Ascending aorta (tissue), 2 donors: ENCODE measurements around the gene CTIF. TPM values are rescaled to one million over a fixed set of nuclear protein-coding genes. Genes with fewer than 3 reads are reported as not detected.

Experiments used
- DNase-seq, 2 donors: peaks; one replicate each; pipeline ENCODE4 v3.0.0-alpha.2; 2019; ENCODE audit warnings: low spot score in 2 of 2
- H3K27ac ChIP-seq, 2 donors: fragments of 200-600 bp; sonication (generic); one replicate each; pipeline ENCODE4 v1.5.1; 2016 to 2017; ENCODE audit warnings: mild to moderate bottlenecking in 1 of 2
- H3K27me3 ChIP-seq: fragments of 200-600 bp; sonication (generic); one replicate; pipeline ENCODE4 v1.5.1; 2017
- H3K36me3 ChIP-seq, 2 donors: fragments of 200-600 bp; sonication (generic); one replicate each; pipeline ENCODE4 v1.5.1; 2016
- H3K4me1 ChIP-seq, 2 donors: fragments of 200-600 bp; sonication (generic); one replicate each; pipeline ENCODE4 v1.5.1; 2016 to 2017; ENCODE audit warnings: mild to moderate bottlenecking in 1 of 2
- H3K4me3 ChIP-seq, 2 donors: fragments of 200-600 bp; sonication (generic); one replicate each; pipeline ENCODE4 v1.5.1; 2016 to 2017; ENCODE audit warnings: mild to moderate bottlenecking in 1 of 2
- H3K9me3 ChIP-seq, 2 donors: fragments of 200-600 bp; sonication (generic); one replicate each; pipeline ENCODE4 v1.5.1; 2016
- CTCF ChIP-seq, 3 experiments: fragments of 200-600 bp in 2 of 3; fragments of 450-650 bp in 1 of 3; sonication (generic) in 2 of 3; IDR thresholded peaks; one replicate each; pipeline ENCODE4 v1.5.1; 2016 to 2019; ENCODE audit warnings: antibody characterized with exemption in 3 of 3, mild to moderate bottlenecking in 1 of 3, moderate library complexity in 1 of 3
- intact Hi-C: fragments of 100-400 bp; cut with DNase I; formaldehyde crosslinking; loops from one replicate; pipeline ENCODE4 v1.15.1; 2023
- total RNA-seq: library from RNA; depleted of rRNA; stranded (reverse); fragments of >200 nt; gene quantifications from one replicate; pipeline ENCODE4 v1.1.0, GENCODE V29; 2016

The CTIF gene
- total RNA-seq, 1 donor from 2014 or later, result 55.3 TPM

DNA sequence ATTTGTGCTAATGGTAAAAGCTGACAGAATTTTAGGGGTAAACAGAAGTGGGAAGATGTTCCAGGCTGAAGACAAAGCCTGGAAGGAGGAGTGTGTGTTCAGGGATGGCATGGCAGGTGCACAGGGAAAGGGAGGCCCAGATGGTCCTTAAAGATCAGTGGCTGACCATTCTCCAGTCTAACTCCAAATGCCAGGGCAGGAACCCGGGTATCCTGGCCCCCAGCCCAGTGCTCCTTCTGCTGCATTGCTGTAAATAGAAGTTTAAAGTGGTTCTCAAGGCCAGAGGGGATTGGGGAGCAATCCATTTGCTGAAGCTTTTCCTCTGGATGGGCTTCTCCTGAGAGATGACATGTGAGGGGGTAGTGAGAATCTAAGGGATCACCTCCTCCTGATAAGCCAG is 158.6 kb downstream of the CTIF start:
- intact Hi-C loops, result no loop called here
- H3K27me3 ChIP-seq, result no peaks in the 10 kb centered on the region
- no peak overlapping the region for H3K4me3 ChIP-seq
- TF ChIP-seq CTCF (IDR thresholded peaks at IDR 0.05), result no peak
- H3K36me3 ChIP-seq, result no peaks in the 10 kb centered on the region
- H3K9me3 ChIP-seq, result no peaks in the 10 kb centered on the region
- H3K27ac ChIP-seq, result no peak overlapping the region
- no peak for DNase-seq
- peaks cover 5 to 13% of the 10 kb centered on the region in 2 donors for H3K4me1 ChIP-seq

DNA sequence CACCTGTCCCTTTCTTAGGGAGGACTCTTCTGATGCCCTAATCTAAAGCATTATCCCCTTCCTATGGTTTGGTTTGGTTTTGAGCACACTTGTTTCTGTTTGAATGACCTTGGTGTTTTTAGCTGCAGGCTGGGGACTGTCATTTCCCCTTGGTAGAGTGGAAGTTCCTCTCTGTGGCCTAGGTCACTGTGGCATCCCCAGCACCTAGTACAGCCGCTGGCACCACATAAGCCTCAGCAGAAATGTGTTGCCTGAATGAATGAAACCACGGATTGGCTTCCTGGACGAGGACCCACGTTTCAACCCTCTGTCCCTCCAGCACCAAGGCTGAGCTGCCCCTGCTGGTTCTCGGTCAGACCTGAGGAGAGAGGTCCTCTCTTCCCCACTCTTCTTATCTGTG is 159.9 kb downstream of the CTIF start:
- no peak overlapping the region for H3K27ac ChIP-seq
- intact Hi-C loops, result no loop called here
- TF ChIP-seq CTCF (IDR thresholded peaks at IDR 0.05), result no peak

DNA sequence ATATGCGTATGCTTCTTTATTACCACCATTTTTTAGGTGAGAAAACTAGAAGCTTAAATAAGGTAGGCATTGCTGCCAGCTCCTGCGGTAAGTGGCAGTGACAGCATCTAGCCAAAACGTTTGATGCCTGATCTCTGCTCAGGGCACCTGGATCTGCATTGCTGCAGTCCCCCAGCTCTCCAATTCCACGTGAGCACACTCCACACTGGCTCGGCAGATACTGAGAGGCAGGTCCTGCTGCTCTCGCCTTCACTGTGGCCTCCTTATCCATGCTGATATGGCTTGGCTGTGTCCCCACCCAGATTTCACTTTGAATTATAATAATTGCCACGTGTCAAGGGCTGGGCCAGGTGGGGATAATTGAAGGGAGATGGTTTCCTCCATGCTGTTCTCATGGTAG is 160.9 kb downstream of the CTIF start:
- intact Hi-C loops, result no loop called here
- Histone ChIP-seq H3K9me3 (no peaks in the 10 kb centered on the region), H3K27ac (no peak overlapping the region), H3K4me3 (no peak overlapping the region), H3K4me1 (no peaks in the 10 kb centered on the region), H3K27me3 (no peaks in the 10 kb centered on the region), H3K36me3 (no peaks in the 10 kb centered on the region)
- TF ChIP-seq CTCF (IDR thresholded peaks at IDR 0.05), result no peak
- DNase-seq, result no peak

More for the DNA sequence above, 159.9 kb downstream of the CTIF start:
- Histone ChIP-seq H3K4me1 (peaks cover 5% of the 10 kb centered on the region in 2 donors), H3K27me3 (no peaks in the 10 kb centered on the region), H3K9me3 (no peaks in the 10 kb centered on the region), H3K4me3 (no peak overlapping the region), H3K36me3 (no peaks in the 10 kb centered on the region)
- no peak for DNase-seq

DNA sequence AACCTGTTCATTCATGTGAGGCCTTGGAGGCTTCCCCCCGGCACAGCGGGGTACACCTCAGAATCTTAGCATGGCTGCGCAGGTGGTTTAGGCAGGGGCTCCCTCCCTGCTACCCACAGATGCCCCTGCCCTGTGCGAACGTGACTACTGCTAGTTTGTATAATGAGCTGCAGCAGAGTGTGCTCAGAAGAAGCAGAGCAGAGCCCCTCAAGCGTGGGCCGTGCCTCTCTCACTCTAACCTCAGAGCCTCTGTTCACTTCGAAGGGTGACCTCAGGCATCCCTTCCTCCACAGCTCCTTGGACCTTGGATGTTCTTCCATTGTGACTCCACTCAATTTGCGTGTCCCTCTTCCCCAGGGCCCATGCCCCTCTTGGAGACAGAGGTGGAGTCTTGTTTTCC is 161.6 kb downstream of the CTIF start:
- H3K27me3 ChIP-seq, result no peaks in the 10 kb centered on the region
- no peak overlapping the region for H3K27ac ChIP-seq
- intact Hi-C loops, result no loop called here
- H3K4me1 ChIP-seq, result no peaks in the 10 kb centered on the region
- no peak for TF ChIP-seq CTCF (IDR thresholded peaks at IDR 0.05)
- H3K36me3 ChIP-seq, result no peaks in the 10 kb centered on the region
- no peak overlapping the region for H3K4me3 ChIP-seq
- H3K9me3 ChIP-seq, result no peaks in the 10 kb centered on the region
- DNase-seq, result no peak

DNA sequence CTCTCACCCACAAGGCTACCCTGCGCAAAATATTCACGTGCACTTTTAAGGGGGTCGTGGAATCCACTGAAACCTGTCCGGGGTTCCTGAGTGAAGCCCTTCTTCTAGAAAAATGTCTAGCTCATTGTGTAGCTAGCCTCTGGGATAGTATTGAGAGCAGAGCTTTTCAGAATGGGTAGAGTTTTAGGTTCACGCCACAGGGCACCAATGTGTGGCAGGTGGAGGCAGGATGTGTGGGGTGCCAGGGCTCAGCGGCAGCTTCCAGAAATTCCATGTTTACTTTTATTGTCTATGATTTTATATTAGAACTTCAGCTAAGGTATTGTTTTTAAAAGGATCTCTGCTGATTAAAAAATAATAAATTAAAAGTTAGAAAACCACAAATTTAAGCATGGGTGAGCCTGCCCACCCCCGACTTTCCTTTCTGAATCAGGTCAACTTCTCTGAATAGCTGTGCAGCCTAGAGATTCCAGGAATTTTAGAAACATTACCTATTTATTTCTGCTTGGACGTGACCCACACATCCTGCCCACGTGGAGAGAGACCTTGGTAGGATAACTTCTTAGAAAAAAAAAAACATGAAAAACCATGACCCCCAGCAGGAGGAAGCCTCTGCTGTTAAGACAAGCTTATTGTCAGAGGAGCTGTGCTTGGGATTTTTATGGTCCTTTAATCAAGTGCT is 163.7 kb downstream of the CTIF start:
- Histone ChIP-seq H3K9me3 (no peaks in the 10 kb centered on the region), H3K4me3 (no peak overlapping the region), H3K4me1 (peaks cover 0 to 2% of the 10 kb centered on the region in 2 donors), H3K27ac (no peak overlapping the region), H3K36me3 (no peaks in the 10 kb centered on the region), H3K27me3 (no peaks in the 10 kb centered on the region)
- intact Hi-C loops, result no loop called here
- TF ChIP-seq CTCF (IDR thresholded peaks at IDR 0.05), result no peak
- DNase-seq, result no peak

DNA sequence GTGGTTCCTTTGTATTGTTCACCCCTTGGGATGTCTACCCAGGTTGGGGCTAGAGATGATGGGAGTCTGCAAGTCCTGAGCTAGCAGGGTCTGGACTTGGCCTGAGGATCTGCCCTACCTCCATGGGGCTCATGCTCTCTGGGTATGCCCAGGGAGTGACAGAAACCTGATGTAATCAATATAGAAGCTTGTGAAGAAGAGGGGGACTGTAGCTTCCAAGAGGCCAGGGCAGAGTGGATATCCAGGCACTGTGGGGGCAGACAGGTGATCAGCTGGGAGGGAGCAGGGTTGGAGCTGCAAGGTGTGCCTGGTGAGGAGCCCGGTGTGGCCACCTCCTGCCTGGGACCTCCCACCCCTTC is 164.2 kb downstream of the CTIF start:
- H3K27me3 ChIP-seq, result no peaks in the 10 kb centered on the region
- intact Hi-C loops, result no loop called here
- peaks cover 0 to 2% of the 10 kb centered on the region in 2 donors for H3K4me1 ChIP-seq
- no peak for TF ChIP-seq CTCF (IDR thresholded peaks at IDR 0.05)
- no peaks in the 10 kb centered on the region for H3K36me3 ChIP-seq
- H3K9me3 ChIP-seq, result no peaks in the 10 kb centered on the region
- H3K27ac ChIP-seq, result no peak overlapping the region
- no peak for DNase-seq
- no peak overlapping the region for H3K4me3 ChIP-seq
